Umbilical cord (tissue), 2 donors: ENCODE results near the gene LYPLA2. TPM values are rescaled to one million over a fixed set of nuclear protein-coding genes. Genes with fewer than 3 reads are reported as not detected.

Experiments
- DNase-seq: peaks from one replicate; pipeline ENCODE4 v3.0.0-alpha.2; 2015; ENCODE audit warnings: low spot score
- total RNA-seq: library from RNA; depleted of rRNA; stranded (reverse); fragments of >200 nt; gene quantifications from one replicate; pipeline ENCODE4 v1.2.3, GENCODE V29; 2014; ENCODE audit warnings: low replicate concordance; ENCODE audit not compliant: insufficient read depth

LYPLA2 gene
- total RNA-seq: 26.2 TPM

DNA sequence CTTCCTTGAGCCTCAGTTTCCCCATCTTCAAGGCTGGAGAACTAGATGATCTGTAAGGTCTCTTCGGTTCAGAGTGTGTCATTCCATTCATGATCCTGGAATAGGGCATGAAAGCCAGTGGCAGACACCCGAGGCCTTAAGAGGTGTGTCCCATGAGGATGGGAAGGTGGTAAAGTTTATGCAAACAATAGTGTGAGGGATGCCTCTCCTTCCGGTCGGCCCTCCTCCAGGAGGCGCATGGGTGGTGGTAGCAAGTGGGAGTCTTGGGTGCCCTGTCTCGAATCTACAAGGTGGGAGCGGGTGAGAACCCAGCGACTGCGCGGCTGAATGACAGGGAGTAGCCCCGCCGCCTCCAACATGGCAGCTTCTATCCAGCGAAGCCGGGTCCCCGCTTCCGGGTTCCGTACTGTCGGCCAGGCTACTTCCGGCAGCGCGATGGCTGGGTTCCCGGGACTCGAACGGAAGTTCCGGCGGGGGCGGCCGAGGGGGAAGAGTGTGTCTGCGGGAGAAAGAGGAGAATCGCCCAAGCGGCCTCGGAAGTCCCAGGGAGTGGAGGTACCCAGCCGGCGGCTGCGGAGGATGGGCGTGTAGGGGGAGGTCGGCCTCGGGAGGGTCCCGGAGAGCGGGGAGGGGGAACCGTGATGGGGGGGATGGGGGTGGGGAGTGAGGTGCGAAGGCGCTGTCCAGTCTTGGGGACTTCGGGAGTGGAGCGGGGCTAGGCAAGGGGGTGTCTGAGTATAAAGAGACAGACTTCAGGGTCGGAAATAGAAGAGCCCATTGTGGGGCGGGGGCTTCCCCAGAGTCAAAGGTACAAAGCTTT, at the start of gene LYPLA2:
TSS of gene LYPLA2 (plus strand) at position 450 of the 820 bp plus-strand sequence. CDS start 1,538 bp downstream, outside the sequence.
- peak; percentile 96 for DNase-seq

DNA sequence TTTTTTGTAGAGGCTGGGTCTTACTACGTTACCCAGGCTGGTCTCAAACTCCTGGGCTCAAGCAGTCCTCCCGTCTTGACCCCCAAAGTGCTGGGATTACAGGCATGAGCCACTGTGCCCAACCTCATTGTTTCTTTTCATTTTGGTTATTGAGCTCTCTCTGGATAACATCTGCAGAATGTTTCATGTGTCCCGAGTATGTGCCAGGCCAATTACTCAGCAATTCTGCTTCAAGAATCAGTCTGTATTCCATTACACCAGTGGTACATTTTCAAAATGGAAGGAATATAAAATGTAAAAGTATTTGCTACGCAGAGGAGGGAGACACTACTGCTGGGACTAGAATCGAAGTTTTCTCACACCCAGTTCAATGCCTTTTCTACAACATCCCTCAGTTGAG, 49.3 kb upstream of the LYPLA2 start:
- no peak for DNase-seq

DNA sequence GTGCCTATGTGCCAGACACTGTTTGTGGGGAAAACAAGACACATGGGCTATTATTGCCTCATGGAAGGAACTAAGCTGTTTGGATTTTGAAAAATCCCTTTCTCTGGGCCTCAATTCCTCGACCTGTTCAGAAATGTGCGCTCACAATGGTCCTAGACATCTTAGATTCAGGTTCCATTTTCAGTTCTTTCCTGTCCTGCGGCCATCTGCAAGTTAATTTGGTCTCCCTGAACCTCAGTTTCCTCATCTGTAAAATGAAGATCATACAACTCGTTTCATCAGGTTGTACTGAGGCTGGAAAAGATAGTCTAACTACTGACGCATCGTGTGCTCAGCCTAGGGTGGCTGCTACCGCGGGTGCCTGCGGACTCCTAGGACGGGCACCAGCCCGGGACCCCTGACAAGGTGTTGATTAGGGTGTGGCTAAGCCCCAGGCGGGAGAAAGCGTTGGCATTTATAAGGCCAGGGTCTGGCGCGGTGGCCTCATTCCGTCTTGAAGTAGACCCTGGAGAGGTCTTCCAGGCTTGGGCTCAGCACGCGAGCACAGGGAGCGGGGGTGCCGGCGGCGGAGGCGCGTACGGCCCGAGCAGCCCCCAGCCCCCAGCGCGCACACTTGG, 48.2 kb upstream of the LYPLA2 start:
- peak; percentile 26 for DNase-seq

DNA sequence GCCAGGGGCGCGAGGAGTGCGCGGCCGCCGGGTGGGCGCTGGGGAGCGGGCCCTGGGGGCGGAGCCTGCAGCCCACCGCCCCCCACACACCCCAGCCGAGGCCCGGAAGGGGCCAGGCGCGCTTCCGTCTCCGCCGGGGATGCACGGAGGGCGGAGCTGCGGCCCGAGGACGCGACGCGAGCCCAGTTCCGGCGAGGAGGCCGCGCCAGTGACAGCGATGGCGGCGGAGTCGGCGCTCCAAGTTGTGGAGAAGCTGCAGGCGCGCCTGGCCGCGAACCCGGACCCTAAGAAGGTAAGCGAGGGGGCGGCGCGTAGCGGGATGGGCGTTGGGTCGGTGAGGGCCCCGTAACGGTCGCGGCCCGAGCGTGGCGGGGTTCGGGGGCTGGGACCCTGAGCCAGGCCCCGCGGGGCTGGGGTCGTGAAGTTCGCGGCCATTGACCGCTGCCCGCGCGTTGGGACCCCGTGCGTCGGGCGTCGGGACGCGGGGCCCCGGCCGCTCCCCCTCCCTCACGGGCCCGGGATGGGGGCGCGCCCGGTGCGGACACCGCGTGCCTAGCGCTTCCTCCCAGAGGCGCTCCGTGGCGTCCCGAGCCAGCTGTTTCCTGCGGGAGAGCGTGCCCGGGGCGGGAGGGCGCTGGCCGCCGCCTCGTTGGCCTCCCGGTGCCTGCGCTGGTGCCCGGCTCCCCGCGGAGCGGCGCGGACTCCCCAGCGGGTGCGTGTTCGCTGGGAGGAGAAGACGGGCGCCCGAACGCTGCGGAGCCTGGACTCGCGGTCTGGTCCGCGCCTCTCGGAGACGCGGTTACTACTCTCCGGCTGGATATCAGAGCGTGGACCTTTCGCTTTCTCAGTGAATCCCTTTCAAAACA, 47.4 kb upstream of the LYPLA2 start, which contains the start of gene ELOA:
TSS of gene ELOA (plus strand) at position 185 of the 866 bp plus-strand sequence. CDS start at position 218, 33 bp downstream.
- DNase-seq: peak; percentile 86

DNA sequence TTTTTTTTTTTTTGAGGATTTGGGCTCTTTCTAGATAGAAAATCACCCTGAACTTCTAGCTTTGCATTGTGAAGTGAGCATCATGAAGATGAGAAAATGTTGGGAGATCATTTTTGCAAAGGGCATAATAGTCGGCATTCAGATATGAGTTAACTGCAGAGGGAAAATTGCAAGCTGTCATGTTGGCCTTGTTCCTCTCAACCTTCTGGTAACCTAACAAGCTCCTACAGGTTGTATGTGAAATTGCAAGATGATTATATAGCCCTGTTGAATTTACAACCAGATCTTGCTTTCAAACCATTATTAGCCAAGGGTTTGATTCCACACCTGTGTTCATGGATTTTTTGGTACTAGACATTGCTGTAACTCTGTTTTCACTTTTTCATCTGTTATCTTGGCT, 45.4 kb upstream of the LYPLA2 start:
- DNase-seq: no peak

DNA sequence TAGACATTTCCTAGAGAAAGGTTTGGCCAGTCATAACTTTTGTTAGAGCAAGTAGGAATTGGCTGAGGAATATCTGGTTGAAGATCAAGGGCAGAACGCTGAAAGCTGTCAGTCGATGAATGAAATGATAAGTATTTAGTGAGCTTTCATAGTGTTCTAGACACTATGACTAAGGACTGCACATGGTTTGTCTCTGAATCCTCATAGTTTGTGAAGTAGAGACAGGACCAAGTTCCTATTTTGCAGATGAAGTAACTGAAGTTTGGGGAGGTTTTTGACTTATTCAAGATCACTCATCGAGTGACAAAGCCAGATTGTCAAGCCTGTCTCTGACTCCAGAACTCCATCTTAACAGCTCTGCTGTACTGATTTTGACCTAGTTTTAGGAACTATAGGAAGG, 42.9 kb upstream of the LYPLA2 start:
- no peak for DNase-seq

DNA sequence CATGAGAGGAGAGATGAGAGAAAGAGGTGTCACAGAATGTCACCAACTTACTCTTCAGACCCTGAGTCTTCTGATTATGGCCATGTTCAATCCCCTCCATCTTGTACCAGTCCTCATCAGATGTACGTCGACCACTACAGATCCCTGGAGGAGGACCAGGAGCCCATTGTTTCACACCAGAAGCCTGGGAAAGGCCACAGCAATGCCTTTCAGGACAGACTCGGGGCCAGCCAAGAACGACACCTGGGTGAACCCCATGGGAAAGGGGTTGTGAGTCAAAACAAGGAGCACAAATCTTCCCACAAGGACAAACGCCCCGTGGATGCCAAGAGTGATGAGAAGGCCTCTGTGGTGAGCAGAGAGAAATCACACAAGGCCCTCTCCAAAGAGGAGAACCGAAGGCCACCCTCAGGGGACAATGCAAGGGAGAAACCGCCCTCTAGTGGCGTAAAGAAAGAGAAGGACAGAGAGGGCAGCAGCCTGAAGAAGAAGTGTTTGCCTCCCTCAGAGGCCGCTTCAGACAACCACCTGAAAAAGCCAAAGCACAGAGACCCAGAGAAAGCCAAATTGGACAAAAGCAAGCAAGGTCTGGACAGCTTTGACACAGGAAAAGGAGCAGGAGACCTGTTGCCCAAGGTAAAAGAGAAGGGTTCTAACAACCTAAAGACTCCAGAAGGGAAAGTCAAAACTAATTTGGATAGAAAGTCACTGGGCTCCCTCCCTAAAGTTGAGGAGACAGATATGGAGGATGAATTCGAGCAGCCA, 39.7 kb upstream of the LYPLA2 start:
- DNase-seq: no peak

DNA sequence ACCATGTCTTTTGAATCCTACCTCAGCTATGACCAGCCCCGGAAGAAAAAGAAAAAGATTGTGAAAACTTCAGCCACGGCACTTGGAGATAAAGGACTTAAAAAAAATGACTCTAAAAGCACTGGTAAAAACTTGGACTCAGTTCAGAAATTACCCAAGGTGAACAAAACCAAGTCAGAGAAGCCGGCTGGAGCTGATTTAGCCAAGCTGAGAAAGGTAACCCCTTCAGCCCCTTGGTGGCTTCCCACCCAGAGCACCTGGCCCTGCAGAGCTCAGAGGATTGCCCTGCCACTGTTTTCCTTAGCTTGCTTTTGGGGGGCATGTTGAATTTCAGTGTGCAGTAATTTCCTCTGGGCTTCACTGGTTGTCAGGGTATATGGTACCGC, 39.1 kb upstream of the LYPLA2 start:
- no peak for DNase-seq

DNA sequence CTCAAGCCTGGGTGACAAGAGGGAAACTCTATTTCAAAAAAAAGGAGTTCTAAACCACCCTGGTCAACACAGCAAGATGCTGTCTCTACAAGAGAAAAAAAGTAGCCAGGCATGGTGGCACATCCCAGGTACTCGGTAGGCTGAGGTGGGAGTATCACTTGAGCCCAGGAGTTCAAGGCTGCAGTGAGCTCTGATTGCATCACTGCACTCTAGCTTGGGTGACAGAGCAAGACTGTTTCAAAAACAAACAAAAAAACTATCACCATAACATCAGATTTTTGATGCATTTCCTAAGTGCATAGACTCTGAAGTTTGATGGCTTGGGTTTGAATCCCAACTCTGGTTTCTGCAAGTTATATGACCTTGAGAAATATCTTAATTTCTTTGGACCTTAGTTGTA, 38.0 kb upstream of the LYPLA2 start:
- DNase-seq: no peak

DNA sequence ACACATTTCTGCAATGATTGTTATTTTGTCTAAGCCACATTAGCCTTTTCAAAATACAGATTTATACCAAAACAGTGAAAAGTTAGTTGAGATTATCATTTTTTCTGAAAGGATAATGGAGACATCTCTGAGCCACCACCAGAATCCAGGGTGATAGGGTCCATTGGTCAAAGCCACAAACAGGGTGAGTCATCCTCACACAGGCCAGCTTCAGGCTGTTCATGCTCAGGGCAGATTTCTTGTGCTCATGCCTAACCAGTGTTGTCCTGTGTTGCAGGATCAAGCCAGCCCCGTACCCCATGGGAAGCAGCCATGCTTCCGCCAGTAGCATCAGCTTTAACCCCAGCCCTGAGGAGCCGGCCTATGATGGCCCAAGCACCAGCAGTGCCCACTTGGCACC, 34.3 kb upstream of the LYPLA2 start:
- no peak for DNase-seq

DNA sequence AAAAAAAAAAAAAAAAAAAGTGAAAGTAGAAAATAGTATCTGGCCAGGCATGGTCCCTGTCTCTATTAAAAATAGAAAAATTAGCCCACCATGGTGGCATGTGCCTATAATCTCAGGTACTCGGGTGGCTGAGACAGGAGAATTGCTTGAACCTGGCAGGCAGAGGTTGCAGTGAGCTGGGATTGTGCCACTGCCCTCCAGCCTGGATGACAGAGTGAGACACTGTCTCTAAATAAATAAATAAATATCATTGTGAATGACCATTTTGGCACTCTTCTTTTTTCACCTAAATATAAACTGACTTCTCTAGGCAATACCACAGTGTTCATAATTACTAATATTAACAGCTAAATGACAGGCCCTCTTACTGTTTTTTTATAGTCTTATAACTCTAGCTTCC, 33.1 kb upstream of the LYPLA2 start:
- no peak for DNase-seq

DNA sequence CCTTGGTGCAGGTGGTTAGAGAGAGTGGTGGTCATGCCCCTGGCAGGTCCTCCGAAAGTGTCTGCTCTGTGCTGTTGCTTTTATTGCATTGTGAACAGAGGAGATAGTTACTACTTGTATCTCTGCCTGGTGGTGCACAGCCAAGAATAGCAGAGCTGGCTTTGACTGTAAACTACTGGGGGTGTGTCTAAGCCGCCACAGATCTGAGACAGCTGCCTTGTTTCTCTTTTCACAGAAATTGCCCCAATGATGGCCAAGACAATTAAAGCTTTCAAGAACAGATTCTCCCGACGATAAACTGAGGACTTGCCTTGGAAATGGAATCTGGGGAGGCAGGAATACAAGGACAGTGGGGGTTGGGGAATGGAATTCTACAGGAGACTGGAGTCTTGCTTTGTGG, 31.7 kb upstream of the LYPLA2 start:
- no peak for DNase-seq

DNA sequence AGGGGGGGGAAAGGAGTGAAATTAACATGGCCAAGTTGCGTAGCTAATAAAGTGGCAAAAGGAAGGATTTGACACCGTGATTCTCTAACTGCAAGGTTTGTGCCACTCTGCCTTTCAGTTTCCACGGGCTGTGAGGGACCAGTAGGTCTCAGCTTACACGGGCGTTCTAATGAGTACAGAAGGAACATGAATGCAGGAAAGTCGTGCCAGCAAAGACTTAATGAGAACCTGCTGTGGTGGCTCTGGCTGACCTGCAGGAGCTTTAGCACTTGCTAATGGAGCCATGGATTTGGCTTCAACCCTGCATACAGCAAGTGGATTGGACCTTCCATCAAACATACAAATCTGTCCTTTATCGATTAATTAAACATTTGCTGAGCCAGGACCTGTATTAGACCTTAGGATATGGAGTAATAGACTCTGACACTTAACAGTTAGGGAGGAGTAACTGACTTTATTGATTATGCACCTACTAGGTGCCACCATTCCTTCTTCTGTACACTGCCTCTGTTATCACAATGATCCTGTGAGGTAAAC, 27.8 kb upstream of the LYPLA2 start:
- DNase-seq: no peak

DNA sequence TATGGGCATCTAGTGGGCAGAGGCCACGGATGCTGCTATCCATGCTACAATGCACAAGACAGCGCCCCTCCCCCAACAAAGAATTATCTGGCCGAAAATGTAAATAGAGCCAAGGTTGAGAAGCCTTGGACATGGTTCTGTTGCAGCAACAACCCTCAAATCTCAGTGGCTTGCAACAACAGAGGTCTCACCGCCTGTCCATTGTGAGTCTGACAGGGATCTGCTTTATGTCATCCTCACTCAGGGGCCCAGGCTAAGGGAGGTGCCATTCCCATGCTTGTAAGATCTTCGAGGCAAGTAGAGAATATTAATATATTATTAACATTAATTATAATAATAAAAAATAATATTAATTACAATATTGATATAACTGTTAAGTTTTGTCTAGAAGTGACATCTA, 22.2 kb upstream of the LYPLA2 start:
- DNase-seq: no peak

DNA sequence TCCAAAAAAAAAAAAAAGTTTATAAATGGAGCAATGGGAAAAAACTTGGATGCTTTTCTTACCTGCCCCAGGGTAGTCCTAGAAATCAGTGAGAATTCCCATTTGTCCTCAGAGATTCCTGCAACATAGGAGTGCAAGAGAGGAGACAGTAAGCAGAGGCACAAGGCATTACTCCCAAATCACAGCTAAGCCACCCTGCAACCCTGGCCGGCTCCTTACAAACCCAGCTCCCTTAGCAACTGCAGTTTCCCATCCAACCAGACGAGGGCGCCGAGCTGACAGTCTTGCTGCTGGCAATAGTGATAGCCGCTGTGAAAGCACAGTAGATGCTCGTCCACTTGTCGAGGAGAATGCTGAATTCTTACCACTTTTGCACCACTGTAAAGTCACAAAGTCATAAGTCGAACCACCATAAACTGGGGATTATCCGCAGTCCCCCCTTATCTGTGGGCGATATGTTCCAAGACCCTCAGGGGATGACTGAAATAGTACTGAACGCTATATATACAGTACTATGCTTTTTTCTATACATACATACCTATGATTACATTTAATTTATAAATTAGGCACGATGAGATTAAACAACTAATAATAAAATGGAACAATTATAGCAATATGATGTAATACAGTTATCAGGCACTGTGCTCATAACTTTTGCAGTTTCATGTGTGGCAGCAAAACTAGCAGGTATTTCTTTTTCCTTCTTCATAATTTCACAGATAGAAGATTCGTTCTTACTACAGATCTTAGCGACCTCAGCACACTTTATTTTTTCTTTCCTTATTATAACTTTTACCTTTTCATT, 18.7 kb upstream of the LYPLA2 start:
- peak; percentile 87 for DNase-seq

DNA sequence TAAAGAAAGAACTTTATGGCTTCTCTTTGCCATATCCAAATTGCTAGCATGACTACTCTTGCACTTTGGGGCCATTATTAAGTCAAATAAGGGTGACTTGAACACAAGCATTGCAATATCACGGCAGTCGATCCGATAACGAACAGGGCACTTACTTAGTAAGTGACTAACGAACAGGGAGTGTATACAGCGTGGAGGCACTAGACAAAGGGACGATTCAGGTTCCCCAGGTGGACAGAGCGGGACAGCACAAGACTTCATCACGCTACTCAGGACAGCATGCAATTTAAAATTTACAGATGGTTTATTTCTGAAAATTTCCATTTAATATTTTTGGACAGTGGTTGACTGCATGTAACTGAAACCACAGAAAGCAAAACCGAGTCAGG, 18.1 kb upstream of the LYPLA2 start:
- DNase-seq: no peak

DNA sequence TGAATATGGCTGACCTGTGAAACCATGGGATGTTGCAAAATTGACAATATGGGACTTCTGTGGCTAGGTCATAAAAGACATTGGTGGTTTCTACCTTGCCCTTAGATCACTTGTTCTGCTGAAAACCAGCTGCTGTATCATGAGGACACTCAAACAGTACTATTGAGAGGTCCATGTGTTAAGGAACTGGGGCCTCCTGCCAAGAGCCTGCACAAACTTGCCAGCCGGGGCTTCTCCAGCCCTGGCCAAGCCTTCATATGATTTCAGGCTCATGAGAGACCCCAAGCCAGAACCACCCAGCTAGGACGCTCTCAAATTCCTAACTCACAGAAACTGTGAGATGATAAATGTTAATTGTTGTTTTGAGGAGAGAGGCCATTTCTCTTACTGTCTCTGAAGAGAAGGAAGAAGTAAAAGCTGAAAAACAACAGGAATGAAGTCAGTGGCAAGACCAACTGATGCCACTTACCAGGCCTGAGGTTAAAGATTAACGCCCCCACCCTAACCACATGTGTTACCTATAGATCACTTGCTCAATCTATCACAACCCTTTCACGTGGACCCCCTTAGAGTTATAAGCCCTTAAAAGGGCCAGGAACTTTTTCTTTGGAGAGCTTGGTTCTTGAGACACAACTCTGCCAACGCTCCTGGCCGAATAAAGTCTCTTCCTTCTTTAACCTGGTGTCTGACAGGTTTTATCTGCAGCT, 16.6 kb upstream of the LYPLA2 start:
- no peak for DNase-seq

DNA sequence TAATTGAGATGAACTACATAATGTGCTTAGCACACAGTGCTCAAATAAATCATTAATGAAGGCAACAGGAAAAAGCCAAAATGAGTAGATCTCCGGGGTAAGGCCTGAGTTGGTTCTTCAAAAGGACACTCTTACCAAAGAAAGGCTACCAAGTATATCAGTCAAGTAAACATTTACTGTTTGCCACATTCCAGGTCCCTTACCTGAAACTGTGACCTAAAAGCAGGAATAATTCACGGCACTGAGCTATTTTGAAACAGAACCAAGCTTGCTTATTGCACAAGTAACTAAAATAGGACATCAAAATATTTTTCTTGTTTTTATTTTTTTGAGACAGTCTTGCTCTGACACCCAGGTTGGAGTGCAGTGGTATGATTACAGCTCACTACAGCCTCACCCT, 14.7 kb upstream of the LYPLA2 start:
- no peak for DNase-seq

DNA sequence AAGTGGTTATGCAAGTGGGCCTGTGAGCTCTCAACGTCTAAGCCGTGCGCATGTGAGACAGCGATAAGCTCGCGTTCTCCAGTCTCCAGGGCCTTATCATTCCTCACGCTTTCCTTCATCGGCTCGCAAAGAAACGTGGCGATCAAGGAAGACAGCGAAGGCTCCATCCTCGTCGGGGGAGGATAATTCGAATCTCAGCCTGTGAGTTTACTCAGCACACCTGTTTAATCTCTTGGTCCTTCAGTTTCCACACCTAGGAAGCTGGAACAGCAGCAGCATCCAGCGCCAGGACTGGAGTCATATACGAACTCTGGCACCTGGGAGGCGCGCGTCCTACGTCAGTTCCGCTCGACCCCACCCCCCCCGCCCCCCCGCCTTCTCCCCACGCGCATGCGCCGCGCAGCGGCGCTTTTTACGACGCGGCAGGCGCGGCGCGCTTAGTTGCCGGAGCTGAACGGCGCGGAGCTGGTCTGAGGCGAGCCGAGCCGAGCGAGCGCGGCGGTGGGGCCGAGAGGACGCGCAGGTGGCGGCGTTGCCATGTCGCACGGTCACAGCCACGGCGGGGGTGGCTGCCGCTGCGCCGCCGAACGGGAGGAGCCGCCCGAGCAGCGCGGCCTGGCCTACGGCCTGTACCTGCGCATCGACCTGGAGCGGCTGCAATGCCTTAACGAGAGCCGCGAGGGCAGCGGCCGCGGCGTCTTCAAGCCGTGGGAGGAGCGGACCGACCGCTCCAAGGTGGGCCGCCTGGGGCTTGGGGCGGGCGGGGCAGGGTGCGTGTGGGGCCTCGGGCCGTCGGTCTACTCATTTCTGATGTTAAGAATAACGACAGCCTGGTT, 12.7 kb upstream of the LYPLA2 start, which contains the start of gene PITHD1:
TSS of gene PITHD1 (plus strand) at position 440 of the 836 bp plus-strand sequence. CDS start at position 538, 98 bp downstream.
- peak; percentile 88 for DNase-seq
